NK-92 (cell line): ENCODE results near the gene PDIA3.
"Not testable (repeated sequence)": the region's sequence is repeated elsewhere in the genome, so short reads cannot be mapped to it uniquely, and the experiment has no call there.

Experiments used
- DNase-seq: peaks from one replicate; lab custom pipeline; 2025; ENCODE audit not compliant: unreplicated experiment; lab: John Stamatoyannopoulos, UW

Gene PDIA3

GRCh38 chr15:43776101-43776717 lies 30.0 kb downstream of the PDIA3 start:
- DNase-seq: no peak

DNA sequence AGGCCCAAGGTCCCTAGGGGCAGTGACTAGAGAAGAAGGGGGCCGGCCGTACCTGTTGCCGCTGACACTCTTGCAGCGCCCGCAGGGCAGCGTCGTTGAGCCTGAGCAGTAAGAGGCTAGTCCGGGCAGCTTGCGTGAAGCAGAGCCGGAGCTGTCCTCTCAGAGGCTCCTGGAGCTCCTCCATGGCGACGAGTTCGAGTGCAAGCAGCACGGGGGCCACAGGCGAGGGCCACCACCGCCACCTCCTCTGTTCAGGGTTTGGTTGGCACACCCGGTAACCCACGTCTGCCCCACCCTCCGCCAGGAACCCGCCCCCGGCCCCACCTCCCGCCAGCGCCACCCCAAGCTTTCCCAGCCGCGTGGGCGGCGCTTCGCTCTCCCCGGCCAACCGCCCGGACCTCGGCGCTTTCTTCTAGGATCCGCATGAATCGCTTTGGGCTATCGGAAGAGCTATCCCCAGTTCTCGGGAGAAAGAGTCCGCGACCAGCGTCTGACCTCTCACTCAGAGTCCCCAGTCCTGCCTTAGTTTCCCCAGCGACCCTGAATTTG lies 30.6 kb downstream of the PDIA3 start, which contains the start of gene ELL3:
ELL3 (minus strand) TSS at position 249 of the 549 bp plus-strand sequence; CDS start at position 184, 65 bp downstream.
- DNase-seq: no peak

DNA sequence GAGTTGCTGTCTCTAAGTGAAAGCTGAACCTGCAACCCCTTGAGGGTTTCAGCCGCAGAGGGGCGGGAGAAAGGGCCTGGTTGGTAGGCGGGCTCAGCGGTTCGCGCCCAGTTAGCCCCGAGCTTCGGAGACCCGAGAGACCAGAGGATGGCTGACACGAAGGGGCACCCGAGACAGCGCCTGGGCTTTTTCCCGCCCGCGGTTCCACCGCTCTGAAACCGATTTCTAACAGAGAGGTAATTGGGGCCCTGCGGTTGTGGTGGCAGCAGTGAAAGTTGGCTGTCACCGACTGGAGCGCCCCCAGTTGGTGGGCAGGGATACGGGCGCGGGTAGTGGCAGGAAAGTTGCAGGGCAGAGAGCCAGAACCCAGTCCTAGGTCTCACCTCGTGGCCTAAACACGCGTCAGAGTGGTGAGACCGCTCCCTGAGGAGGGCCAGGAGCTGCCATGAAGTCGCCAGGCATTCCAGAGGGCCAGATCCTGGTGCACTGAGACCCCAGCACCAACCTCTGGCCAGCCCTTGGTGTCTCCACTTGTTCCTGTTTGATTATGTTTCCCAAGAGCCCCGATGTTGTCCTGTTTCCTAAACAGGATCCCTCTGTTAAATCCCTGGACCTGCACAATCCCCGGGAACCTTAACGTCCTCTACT lies 31.2 kb downstream of the PDIA3 start:
- DNase-seq: no peak

- DNase-seq: no peak
Measured at GRCh38 chr15:43779016-43779415, 32.8 kb downstream of the PDIA3 start.

DNA sequence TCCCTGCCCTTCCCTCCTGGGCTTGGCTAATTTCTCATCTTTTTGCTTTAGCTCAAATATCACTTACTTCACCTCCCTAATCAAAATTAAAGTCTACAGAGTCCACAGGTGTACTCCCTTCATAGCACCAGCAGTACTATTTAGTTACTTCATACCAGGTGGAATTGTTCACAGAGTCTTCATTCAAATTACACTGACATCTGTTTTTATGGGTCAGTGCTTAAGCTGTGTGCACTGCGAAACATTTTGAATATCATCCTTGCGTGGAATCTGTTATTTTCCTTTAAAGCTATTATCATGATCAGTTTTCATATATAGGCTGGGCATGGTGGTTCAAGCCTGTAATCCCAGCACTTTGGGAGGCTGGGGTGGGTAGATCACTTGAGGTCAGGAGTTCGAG lies 43.2 kb downstream of the PDIA3 start:
- no peak for DNase-seq

DNA sequence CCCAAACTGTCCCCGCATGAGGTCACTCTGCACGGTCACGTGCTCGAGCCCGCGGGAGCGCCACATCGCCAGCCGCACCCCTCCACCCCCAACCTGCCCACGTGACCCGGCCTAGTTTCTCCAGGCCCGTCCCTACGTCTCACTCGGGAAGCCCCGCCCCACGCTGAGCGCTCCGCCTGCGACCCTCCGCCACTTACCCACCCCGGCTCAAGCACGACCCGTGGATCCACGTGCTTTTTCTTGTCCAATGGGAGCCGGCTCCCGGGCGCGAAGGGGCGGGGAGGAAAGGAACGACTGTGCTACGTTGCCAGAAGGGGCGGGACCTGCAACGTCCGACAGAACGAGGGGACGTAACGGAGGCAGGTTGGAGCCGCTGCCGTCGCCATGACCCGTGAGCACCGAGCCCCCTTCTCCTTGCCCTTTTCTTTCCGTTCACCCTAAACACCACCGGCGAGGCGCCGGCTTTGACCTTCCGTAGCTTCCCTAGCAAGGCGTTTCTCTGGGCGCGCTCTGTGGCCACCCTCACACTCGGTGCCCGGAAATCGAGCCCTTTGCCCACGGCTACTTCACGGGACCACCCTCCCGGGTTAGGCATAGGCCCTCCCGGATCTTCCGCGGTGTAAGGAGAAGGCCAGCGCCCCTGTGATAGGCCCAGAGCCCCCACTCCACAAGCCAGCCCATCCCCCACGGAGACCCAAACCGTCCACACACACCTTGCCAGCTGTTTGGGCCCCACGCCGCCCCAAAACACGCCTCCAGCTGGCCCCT lies 45.9 kb downstream of the PDIA3 start, which contains the start of gene SERF2:
SERF2 (plus strand) TSS at position 328 of the 768 bp plus-strand sequence; CDS start at position 385, 57 bp downstream.
- DNase-seq: peak; percentile 96

GRCh38 chr15:43792761-43793476 lies 46.7 kb downstream of the PDIA3 start:
- no peak for DNase-seq

DNA sequence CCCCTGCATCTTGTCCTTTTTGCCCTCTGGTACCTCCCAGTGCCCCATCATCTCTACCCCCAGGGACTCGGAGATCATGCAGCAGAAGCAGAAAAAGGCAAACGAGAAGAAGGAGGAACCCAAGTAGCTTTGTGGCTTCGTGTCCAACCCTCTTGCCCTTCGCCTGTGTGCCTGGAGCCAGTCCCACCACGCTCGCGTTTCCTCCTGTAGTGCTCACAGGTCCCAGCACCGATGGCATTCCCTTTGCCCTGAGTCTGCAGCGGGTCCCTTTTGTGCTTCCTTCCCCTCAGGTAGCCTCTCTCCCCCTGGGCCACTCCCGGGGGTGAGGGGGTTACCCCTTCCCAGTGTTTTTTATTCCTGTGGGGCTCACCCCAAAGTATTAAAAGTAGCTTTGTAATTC lies 47.4 kb downstream of the PDIA3 start:
- DNase-seq: no peak

DNA sequence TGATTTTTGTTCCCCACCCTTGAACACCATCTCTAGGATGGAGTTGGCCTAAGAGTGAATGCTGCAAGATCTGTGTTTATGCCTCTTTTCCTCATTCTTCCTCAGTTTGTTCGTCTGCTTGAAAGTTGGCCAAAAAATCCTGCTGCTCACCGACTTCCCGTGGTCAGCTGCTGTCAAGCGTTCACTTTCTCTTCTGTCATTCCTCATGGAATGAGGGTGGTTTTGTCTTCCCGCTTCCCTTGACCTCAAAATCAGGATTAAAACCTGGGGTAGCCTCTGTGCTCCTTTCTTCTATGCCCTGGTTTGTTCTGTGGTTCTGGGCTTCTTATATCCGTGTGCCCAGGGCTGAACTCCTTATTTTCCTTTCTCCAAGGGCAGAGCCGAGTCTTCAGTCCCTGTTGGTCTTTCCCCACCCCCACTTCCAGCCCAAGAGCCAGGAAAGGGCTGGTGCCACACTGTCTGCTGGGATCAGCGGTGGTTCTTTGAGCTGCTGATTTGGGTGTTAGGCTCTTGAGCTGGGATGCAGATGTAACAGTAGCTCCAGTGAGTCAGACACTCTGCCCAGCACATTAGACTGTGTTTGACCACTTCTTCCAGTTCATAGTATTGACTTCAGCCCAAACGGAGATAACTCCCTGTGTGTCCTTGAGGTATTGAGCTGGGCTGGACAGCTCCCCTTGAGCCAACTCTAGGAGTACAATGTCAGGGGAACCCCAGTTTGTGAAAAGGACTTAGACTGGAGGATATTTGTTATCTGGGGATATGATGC lies 48.2 kb downstream of the PDIA3 start:
- no peak for DNase-seq

DNA sequence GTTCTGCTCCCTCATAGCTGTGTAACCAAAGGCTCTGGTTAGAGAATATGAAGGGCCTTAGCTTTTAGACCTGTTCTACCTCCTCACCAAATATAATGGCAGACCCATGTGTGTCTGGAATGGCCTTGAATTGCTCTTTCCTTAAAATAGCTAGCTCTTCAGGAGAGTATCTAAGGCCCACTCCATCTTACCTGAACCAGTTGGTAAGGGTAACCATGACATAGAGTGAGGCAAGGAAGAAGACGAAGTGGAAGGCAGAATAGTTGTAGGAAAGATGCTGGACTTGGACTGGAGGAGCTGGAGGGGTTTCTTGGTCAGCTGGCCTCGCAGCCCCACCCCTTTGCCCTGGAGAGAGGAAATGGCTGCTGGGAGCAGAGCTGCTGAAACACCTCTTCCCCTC lies 49.0 kb downstream of the PDIA3 start:
- DNase-seq: no peak

- no peak for DNase-seq
Measured at GRCh38 chr15:43795997-43796396, 49.8 kb downstream of the PDIA3 start.

DNA sequence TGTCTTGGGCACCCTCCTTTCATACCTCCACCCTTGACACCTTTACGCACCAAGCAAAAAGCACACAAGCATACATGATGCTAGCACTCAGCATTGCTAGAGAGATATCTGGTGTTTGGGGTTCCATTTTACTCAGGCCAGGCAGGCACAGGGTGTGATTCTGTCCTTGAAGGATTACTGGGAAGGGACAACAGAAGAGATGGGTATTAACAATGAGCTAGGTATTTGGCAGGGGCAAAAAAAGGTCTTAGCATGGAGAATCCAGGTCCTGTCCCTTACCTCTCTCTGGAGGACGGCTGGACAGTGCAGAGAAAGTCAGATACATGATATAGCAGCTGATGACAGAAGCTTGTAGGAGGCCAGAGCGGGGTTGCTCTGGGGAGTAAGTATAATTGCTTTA lies 50.3 kb downstream of the PDIA3 start:
- DNase-seq: no peak

GRCh38 chr15:43799209-43799944 lies 53.1 kb downstream of the PDIA3 start:
- DNase-seq: no peak

DNA sequence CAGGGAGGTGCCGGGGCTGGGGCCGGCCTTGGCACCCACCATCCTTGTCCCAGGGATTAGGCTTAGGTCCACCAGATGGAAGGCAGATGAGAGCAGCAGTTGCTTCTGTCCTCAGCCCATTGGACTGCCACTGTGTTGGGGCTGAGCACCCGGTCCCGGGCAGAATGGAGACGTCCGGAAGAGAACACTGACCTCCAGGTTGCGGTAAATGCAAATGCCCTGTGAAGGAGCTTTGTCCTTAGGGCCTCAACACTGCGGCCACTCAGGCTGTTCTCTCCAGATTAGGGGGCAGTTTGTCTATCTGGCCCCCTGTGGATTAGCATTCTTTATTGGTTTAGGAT lies 53.7 kb downstream of the PDIA3 start, which contains the start of gene SERINC4:
SERINC4 (minus strand) TSS at position 276 of the 341 bp plus-strand sequence; CDS start at position 42, 234 bp downstream.
- DNase-seq: no peak

GRCh38 chr15:43800286-43801141 lies 54.3 kb downstream of the PDIA3 start, which contains the start of gene HYPK:
TSS of gene HYPK (plus strand) at chr15:43800599. CDS start at chr15:43800623, 24 bp downstream.
- DNase-seq: peak; percentile 61

DNA sequence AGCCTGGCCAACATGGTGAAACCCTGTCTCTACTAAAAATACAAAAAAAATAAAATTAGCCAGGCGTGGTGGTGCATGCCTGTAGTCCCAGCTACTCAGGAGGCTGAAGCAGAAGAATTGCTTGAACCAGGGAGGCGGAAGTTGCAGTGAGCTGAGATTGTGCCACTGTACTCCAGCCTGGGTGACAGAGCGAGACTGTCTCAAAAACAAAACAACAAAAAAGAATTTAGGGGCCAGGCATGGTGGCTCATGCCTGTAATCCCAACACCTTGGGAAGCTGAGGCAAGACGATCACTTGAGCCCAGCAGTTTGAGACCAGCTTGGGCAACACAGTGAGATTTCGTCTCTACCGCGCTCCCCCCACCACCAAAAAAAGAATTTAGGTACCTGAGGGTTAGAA lies 56.4 kb downstream of the PDIA3 start:
- DNase-seq: not testable (repeated sequence)

- DNase-seq: no peak
Measured at GRCh38 chr15:43808435-43808950, 62.3 kb downstream of the PDIA3 start.

- no peak for DNase-seq
Measured at GRCh38 chr15:43808960-43809678, 62.9 kb downstream of the PDIA3 start.
